M059J (cell line): ENCODE data around the gene EBP. TPM values are rescaled to one million over a fixed set of nuclear protein-coding genes. Genes with fewer than 3 reads are reported as not detected.
"Not testable (repeated sequence)": the region's sequence is repeated elsewhere in the genome, so short reads cannot be mapped to it uniquely, and the experiment has no call there.

Experiments
- DNase-seq: peaks from one replicate; pipeline ENCODE4 v3.0.0-alpha.2; 2012; ENCODE audit warnings: low read depth
- total RNA-seq: library from RNA; depleted of rRNA; stranded (reverse); fragments of >200 nt; shearing (Covaris generic); gene quantifications from 2 replicates; pipeline ENCODE4 v1.2.3, GENCODE V29; 2014

Gene EBP
- total RNA-seq, 1 experiment from 2014 or later = 277 TPM

GRCh38 chrX:48493890-48494364, 27.7 kb upstream of the EBP start:
- peak; percentile 35 for DNase-seq

GRCh38 chrX:48496660-48497059, 24.9 kb upstream of the EBP start:
- peak; percentile 62 for DNase-seq

- DNase-seq = no peak
Observed at GRCh38 chrX:48497871-48498270, 23.7 kb upstream of the EBP start.

- peak; percentile 94 for DNase-seq
Observed at GRCh38 chrX:48498374-48498809, 23.2 kb upstream of the EBP start.

GRCh38 chrX:48504261-48504660, 17.3 kb upstream of the EBP start:
- DNase-seq = no peak

GRCh38 chrX:48505481-48505880, 16.1 kb upstream of the EBP start:
- peak; percentile 48 for DNase-seq

GRCh38 chrX:48507246-48507645, 14.4 kb upstream of the EBP start:
- no peak for DNase-seq

- peak; percentile 76 for DNase-seq
Observed at GRCh38 chrX:48508400-48509244, 13.0 kb upstream of the EBP start, which contains the start of gene PORCN. PORCN (plus strand) TSS chrX:48508992; CDS start chrX:48509821, 829 bp downstream.

- no peak for DNase-seq
Observed at GRCh38 chrX:48509245-48509590, 12.4 kb upstream of the EBP start.

GRCh38 chrX:48509619-48510018, 12.0 kb upstream of the EBP start:
- no peak for DNase-seq

- peak; percentile 52 for DNase-seq
Observed at GRCh38 chrX:48511560-48511959, 10.0 kb upstream of the EBP start.

GRCh38 chrX:48512371-48512935, 9.2 kb upstream of the EBP start:
- DNase-seq = no peak

- DNase-seq = no peak
Observed at GRCh38 chrX:48513670-48514069, 7.9 kb upstream of the EBP start.

GRCh38 chrX:48514126-48514806, 7.3 kb upstream of the EBP start:
- no peak for DNase-seq

- no peak for DNase-seq
Observed at GRCh38 chrX:48514868-48515460, 6.6 kb upstream of the EBP start.

GRCh38 chrX:48515842-48516241, 5.8 kb upstream of the EBP start:
- DNase-seq = no peak

GRCh38 chrX:48516285-48516684, 5.3 kb upstream of the EBP start:
- DNase-seq = no peak

GRCh38 chrX:48516987-48517386, 4.6 kb upstream of the EBP start:
- DNase-seq = no peak

- not testable (repeated sequence) for DNase-seq
Observed at GRCh38 chrX:48519481-48519880, 2.1 kb upstream of the EBP start.

GRCh38 chrX:48520455-48520854, 1.2 kb upstream of the EBP start:
- no peak for DNase-seq

GRCh38 chrX:48520976-48521352, 644 bp upstream of the EBP start:
- DNase-seq = no peak

- DNase-seq = no peak
Observed at GRCh38 chrX:48522291-48522690, 683 bp downstream of the EBP start.
